Pancreas (tissue), 10 donors: Measurements from ENCODE around the gene DPYSL5. TPM values are rescaled to one million over a fixed set of nuclear protein-coding genes. Genes with fewer than 3 reads are reported as not detected.

Source experiments
- ATAC-seq, 4 donors: fragments of 200-7000 bp; cut with Tn5 transposase; one replicate each; pipeline versions ENCODE4 v1.8.0 to v1.9.1; 2020; ENCODE audit warnings: mild to moderate bottlenecking in 4 of 4, moderate library complexity in 4 of 4
- DNase-seq, 6 donors: peaks; one replicate each; pipeline ENCODE4 v3.0.0-alpha.2; 2020
- FAIRE-seq: peaks from 2 replicates; lab custom pipeline; 2012; peaks lifted over from hg19 to GRCh38; lab: Jason Lieb, UNC
- H3K27ac ChIP-seq, 4 donors: fragments of 200-600 bp; sonication (generic); 1 replicate in 3 of 4; 2 replicates in 1 of 4; pipeline versions ENCODE4 v1.5.0 to v1.8.0; 2020
- H3K27me3 ChIP-seq, 4 donors: fragments of 200-600 bp; one replicate each; pipeline ENCODE4 v1.8.0; 2021
- H3K36me3 ChIP-seq, 3 donors: fragments of 200-600 bp; sonication (generic) in 1 of 3; one replicate each; pipeline versions ENCODE4 v1.5.0 to v1.8.0; 2020 to 2021
- H3K4me1 ChIP-seq, 3 donors: fragments of 200-600 bp; one replicate each; pipeline ENCODE4 v1.8.0; 2021
- H3K4me3 ChIP-seq, 4 donors: fragments of 200-600 bp; sonication (generic) in 2 of 4; one replicate each; pipeline versions ENCODE4 v1.5.0 to v1.8.0; 2020 to 2021
- H3K9me3 ChIP-seq, 4 donors: fragments of 200-600 bp; one replicate each; pipeline ENCODE4 v1.8.0; 2021
- CTCF ChIP-seq, 4 donors: fragments of 200-600 bp; sonication (generic) in 3 of 4; IDR thresholded peaks; one replicate each; pipeline versions ENCODE4 v1.5.0 to v1.8.0; 2021; ENCODE audit warnings: antibody characterized with exemption in 4 of 4
- WGBS, 2 donors: extraction: QIAGEN DNeasy Blood & Tissue Kit; methylation state at CpG; one replicate each; pipeline ENCODE4 v1.1.7; 2013; 5-methylcytosine and 5-hydroxymethylcytosine counted together
- intact Hi-C, 3 donors: fragments of 100-400 bp; cut with DNase I; formaldehyde crosslinking; loops; one replicate each; pipeline versions ENCODE4 v1.11.1 to v1.14.2; 2022
- polyA plus RNA-seq, 2 donors: library from polyadenylated mRNA; stranded (reverse); fragments of 200-250 nt; gene quantifications; one replicate each; pipeline ENCODE4 v1.2.3, GENCODE V29; 2013
- total RNA-seq, 6 donors: library from RNA; stranded (reverse); fragmentation: NEBNext Ultra II Directional in 4 of 6; extraction: Animal tissue kit (Norgen Biotek cat#: 25700) in 4 of 6; gene quantifications; one replicate each; pipeline versions ENCODE4 v1.2.1 to v1.2.4, GENCODE V29; 2021 to 2023
- donor health status: healthy with polysubstance abuse.
- donor health status: DM: no; HTN: no; CAD: no; lungs with moderate emphysema.
- donor health status: DM: no; HTN: no; CAD: no.
- donor health status: control.
- donor health status: control.
- donor health status: Bipolar disorder and iron deficiency.
- donor health status: DM: yes; HTN: yes; CAD: no.
- donor health status: DM: no; HTN: no; CAD: no.
- donor health status: DM: no; HTN: no; CAD: no.
- donor health status: DM: yes; HTN: yes; CAD: no.

Gene DPYSL5
- total and polyA plus RNA-seq, 8 donors, result 0.02 to 0.12 (median 0.09) TPM; not detected in 5

DNA sequence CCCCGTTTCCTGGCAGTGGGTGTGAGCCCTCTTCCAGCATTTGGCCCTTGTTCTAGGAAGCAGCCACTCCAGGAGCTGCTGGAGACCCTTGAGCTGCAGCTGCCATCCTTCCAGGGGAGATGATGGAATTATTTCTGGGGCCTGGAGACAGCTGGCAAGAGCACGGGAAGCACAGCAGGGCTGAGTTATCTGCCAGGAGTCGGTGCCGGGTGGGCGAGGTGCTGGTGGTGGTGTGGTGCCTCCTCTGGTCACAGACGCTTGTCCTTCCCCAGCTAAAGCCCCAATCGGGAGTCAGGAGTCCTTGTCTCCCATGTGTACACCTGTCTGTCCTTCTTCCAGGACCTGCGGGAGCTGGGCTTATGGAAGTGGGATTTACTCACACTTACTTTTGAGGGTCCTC, 36.0 kb downstream of the DPYSL5 start:
- no peaks in the 10 kb centered on the region for H3K36me3 ChIP-seq
- DNase-seq (no peak), FAIRE-seq (no peak), ATAC-seq (no peak)
- no peak for TF ChIP-seq CTCF (IDR thresholded peaks at IDR 0.05)
- H3K27ac ChIP-seq, result no peak overlapping the region
- no peak overlapping the region for H3K4me3 ChIP-seq
- WGBS, 2 donors, result 71 to 75% methylated on average over 8 of the region's 8 CpGs
- H3K27me3 ChIP-seq, result no peaks in the 10 kb centered on the region
- intact Hi-C loops, result no loop called here
- no peaks in the 10 kb centered on the region for H3K4me1 ChIP-seq
- no peaks in the 10 kb centered on the region for H3K9me3 ChIP-seq

DNA sequence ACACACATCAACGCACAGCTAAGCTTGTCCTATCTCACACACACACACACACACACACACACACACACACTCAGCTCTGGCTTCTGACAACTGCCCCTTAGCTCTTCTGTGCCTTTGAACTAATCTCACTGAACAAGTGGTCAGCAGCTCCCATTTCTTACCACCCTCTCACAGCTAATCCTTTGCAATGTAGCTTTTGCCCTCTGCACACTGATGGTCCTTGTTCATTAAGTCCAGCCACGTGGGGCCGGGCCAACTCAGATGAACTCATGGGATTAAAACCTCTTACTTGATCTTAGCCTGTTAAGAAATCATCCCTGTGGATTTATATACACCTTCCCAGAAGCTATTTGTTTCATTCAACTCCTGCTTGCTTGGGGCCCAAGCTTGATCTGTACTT, 36.6 kb downstream of the DPYSL5 start:
- H3K27me3 ChIP-seq, result no peaks in the 10 kb centered on the region
- H3K27ac ChIP-seq, result no peak overlapping the region
- H3K4me1 ChIP-seq, result no peaks in the 10 kb centered on the region
- FAIRE-seq (no peak), DNase-seq (no peak), ATAC-seq (no peak)
- intact Hi-C loops, result no loop called here
- no peak overlapping the region for H3K4me3 ChIP-seq
- H3K9me3 ChIP-seq, result no peaks in the 10 kb centered on the region
- WGBS, 2 donors, result 85 to 91% methylated on average over 3 of the region's 3 CpGs
- no peaks in the 10 kb centered on the region for H3K36me3 ChIP-seq
- TF ChIP-seq CTCF (IDR thresholded peaks at IDR 0.05), result no peak

DNA sequence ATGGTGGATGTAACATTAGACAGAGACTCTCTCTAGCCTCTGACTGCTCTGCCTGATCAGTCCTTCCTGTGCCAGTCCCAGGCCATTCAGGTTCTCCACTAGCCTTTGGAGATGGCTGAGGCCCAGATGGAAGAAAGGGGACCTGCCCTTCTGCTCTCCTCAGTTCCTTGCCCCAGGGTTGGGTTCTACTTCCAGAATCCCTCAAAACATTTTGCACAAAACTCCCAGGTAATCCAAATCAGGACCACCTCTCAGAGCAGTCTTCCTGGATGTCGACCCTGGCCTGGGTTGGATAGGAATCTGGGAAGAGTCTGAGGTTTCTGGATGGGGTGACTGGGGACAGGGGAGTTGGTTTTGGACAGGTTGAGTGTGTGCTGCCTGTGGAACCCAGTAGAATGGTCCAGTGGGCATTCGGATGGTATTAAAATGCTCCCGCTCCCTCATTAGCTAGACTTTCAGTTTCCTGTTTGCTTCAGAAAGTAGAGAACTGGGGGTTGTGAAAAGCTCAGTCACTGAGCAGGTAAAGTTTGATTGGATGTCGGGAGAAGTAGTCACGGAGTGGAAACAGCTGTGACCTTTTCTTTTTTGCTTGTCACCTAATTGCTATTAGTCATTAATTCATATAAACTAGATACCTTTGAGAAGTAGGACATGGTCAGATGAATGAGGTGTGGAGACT, 37.9 kb downstream of the DPYSL5 start:
- Histone ChIP-seq H3K4me3 (no peak overlapping the region), H3K27me3 (no peaks in the 10 kb centered on the region), H3K9me3 (no peaks in the 10 kb centered on the region), H3K4me1 (no peaks in the 10 kb centered on the region), H3K36me3 (no peaks in the 10 kb centered on the region), H3K27ac (no peak overlapping the region)
- FAIRE-seq (no peak), DNase-seq (no peak), ATAC-seq (no peak)
- intact Hi-C loops, result no loop called here
- no peak for TF ChIP-seq CTCF (IDR thresholded peaks at IDR 0.05)
- 75 to 82% methylated on average over 5 of the region's 5 CpGs for WGBS, 2 donors

GRCh38 chr2:26886736-26887135, 38.8 kb downstream of the DPYSL5 start:
- DNase-seq (no peak), FAIRE-seq (no peak), ATAC-seq (no peak)
- TF ChIP-seq CTCF (IDR thresholded peaks at IDR 0.05), result no peak
- H3K27me3 ChIP-seq, result no peaks in the 10 kb centered on the region
- no peaks in the 10 kb centered on the region for H3K9me3 ChIP-seq
- WGBS, 2 donors, result 83 to 89% methylated on average over 2 of the region's 2 CpGs
- H3K4me1 ChIP-seq, result no peaks in the 10 kb centered on the region
- intact Hi-C loops, result no loop called here
- no peak overlapping the region for H3K4me3 ChIP-seq
- no peak overlapping the region for H3K27ac ChIP-seq
- H3K36me3 ChIP-seq, result no peaks in the 10 kb centered on the region

- intact Hi-C loops, result no loop called here
- H3K27ac ChIP-seq, result no peak overlapping the region
- DNase-seq (no peak), FAIRE-seq (no peak), ATAC-seq (no peak)
- no peaks in the 10 kb centered on the region for H3K27me3 ChIP-seq
- H3K36me3 ChIP-seq, result no peaks in the 10 kb centered on the region
- H3K9me3 ChIP-seq, result no peaks in the 10 kb centered on the region
- H3K4me3 ChIP-seq, result no peak overlapping the region
- TF ChIP-seq CTCF (IDR thresholded peaks at IDR 0.05), result no peak
- WGBS, 2 donors, result 65 to 72% methylated on average over 4 of the region's 4 CpGs
- H3K4me1 ChIP-seq, result no peaks in the 10 kb centered on the region
These were observed 39.2 kb downstream of the DPYSL5 start for GRCh38 chr2:26887151-26887550.
